Measurements from ENCODE around the gene TAF1.

DNA sequence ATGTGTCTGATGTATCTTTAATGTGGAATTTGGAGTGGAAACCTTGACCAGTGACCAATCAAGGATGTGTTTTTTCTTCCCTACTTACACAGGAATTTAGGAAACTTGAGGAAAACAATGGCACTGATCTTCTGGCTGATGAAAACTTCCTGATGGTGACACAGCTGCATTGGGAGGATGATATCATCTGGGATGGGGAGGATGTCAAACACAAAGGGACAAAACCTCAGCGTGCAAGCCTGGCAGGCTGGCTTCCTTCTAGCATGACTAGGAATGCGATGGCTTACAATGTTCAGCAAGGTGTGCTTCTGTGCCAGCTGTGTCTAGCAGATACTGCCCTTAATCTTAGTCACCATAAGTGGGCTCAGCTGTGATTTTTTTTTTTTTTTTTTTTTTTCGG, 12.6 kb downstream of the TAF1 start:
- TF ChIP-seq, protein P1, sequence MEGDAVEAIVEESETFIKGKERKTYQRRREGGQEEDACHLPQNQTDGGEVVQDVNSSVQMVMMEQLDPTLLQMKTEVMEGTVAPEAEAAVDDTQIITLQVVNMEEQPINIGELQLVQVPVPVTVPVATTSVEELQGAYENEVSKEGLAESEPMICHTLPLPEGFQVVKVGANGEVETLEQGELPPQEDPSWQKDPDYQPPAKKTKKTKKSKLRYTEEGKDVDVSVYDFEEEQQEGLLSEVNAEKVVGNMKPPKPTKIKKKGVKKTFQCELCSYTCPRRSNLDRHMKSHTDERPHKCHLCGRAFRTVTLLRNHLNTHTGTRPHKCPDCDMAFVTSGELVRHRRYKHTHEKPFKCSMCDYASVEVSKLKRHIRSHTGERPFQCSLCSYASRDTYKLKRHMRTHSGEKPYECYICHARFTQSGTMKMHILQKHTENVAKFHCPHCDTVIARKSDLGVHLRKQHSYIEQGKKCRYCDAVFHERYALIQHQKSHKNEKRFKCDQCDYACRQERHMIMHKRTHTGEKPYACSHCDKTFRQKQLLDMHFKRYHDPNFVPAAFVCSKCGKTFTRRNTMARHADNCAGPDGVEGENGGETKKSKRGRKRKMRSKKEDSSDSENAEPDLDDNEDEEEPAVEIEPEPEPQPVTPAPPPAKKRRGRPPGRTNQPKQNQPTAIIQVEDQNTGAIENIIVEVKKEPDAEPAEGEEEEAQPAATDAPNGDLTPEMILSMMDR (IDR thresholded peaks at IDR 0.05; ENCODE audit: insufficient read depth, low read length): no peak
- TF ChIP-seq, protein P2, sequence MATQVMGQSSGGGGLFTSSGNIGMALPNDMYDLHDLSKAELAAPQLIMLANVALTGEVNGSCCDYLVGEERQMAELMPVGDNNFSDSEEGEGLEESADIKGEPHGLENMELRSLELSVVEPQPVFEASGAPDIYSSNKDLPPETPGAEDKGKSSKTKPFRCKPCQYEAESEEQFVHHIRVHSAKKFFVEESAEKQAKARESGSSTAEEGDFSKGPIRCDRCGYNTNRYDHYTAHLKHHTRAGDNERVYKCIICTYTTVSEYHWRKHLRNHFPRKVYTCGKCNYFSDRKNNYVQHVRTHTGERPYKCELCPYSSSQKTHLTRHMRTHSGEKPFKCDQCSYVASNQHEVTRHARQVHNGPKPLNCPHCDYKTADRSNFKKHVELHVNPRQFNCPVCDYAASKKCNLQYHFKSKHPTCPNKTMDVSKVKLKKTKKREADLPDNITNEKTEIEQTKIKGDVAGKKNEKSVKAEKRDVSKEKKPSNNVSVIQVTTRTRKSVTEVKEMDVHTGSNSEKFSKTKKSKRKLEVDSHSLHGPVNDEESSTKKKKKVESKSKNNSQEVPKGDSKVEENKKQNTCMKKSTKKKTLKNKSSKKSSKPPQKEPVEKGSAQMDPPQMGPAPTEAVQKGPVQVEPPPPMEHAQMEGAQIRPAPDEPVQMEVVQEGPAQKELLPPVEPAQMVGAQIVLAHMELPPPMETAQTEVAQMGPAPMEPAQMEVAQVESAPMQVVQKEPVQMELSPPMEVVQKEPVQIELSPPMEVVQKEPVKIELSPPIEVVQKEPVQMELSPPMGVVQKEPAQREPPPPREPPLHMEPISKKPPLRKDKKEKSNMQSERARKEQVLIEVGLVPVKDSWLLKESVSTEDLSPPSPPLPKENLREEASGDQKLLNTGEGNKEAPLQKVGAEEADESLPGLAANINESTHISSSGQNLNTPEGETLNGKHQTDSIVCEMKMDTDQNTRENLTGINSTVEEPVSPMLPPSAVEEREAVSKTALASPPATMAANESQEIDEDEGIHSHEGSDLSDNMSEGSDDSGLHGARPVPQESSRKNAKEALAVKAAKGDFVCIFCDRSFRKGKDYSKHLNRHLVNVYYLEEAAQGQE (IDR thresholded peaks at IDR 0.05; ENCODE audit: insufficient replicate concordance, low read depth): no peak
